ENCODE data around the gene FANCB. TPM values are rescaled to one million over a fixed set of nuclear protein-coding genes. Genes with fewer than 3 reads are reported as not detected.

The FANCB gene
- total and polyA plus RNA-seq, 2 donors (not counting 3 experiments of a cell fraction or from before 2014, with no cell fraction given): 1.3 to 6.6 TPM

GRCh38 chrX:14903891-14904290 lies 31.0 kb upstream of the FANCB start:
- intact Hi-C loops (cut with micrococcal nuclease): no loop called here
- Histone ChIP-seq H2AFZ (ENCODE audit: low read depth, low read length) (no peak overlapping the region), H3K4me2 (ENCODE audit: insufficient read depth, low read length) (no peak overlapping the region), H3K9me3 (replicated peaks; ENCODE audit: control insufficient read depth, insufficient read depth, low read length) (no peaks in the 10 kb centered on the region), H3K4me3 (replicated peaks in 1 of 3; ENCODE audit: insufficient read depth in 1 of 3, low read depth in 1 of 3, low read length in 3 of 3) (no peak overlapping the region), H3K9ac (replicated peaks; ENCODE audit: extremely low read depth, insufficient read depth, low read length) (no peak overlapping the region), H3K79me2 (ENCODE audit: control insufficient read depth, insufficient read depth, low read length) (no peaks in the 10 kb centered on the region), H3K4me1 (ENCODE audit: control insufficient read depth, extremely low read depth, insufficient read depth, low read length) (peaks cover 9% of the 10 kb centered on the region), H3K9me1 (replicated peaks; ENCODE audit: control insufficient read depth, extremely low read depth, insufficient read depth, low read length) (no peaks in the 10 kb centered on the region), H4K20me1 (replicated peaks; ENCODE audit: control insufficient read depth, extremely low read depth, insufficient read depth, low read length) (no peaks in the 10 kb centered on the region), H3K27ac (ENCODE audit: insufficient read depth, low read depth, low read length) (no peak overlapping the region), H3K27me3 (ENCODE audit: control insufficient read depth in 2 of 2, insufficient read depth in 2 of 2, low read length in 2 of 2) (no peaks in the 10 kb centered on the region), H3K36me3 (ENCODE audit: control insufficient read depth in 2 of 2, extremely low read depth in 1 of 2, insufficient read depth in 2 of 2, low read length in 2 of 2) (no peaks in the 10 kb centered on the region)
- BruUV-seq (replicated peaks): no TSS peak
- ChIA-PET CTCF (no interaction called here), POLR2A (no interaction called here)
- no peak for DNase-seq (ENCODE audit: low read depth, low spot score)
- dilution Hi-C loops (cut with MboI; ENCODE audit: extremely low pct_ligation_motif_present, low sequenced_read_pairs): no loop called here
- no peak for FAIRE-seq
- TF ChIP-seq MYC (IDR thresholded peaks at IDR 0.05; ENCODE audit: low read depth, low read length) (no peak), GATA2 (IDR thresholded peaks at IDR 0.05; ENCODE audit: insufficient read depth, insufficient read length, low read depth, low read length) (no peak), JUN (IDR thresholded peaks at IDR 0.05; ENCODE audit: borderline replicate concordance, insufficient read depth, insufficient read length, low read depth) (no peak)

- FAIRE-seq: no peak
Observed at GRCh38 chrX:14902537-14902936, 29.7 kb upstream of the FANCB start.

More at GRCh38 chrX:14902537-14902936, 29.7 kb upstream of the FANCB start:
- Histone ChIP-seq H2AFZ (ENCODE audit: low read depth, low read length) (no peak overlapping the region), H3K27ac (ENCODE audit: insufficient read depth, low read depth, low read length) (no peak overlapping the region), H3K79me2 (ENCODE audit: control insufficient read depth, insufficient read depth, low read length) (no peaks in the 10 kb centered on the region), H3K4me3 (replicated peaks in 1 of 3; ENCODE audit: insufficient read depth in 1 of 3, low read depth in 1 of 3, low read length in 3 of 3) (no peak overlapping the region), H3K9me1 (replicated peaks; ENCODE audit: control insufficient read depth, extremely low read depth, insufficient read depth, low read length) (no peaks in the 10 kb centered on the region), H3K9me3 (replicated peaks; ENCODE audit: control insufficient read depth, insufficient read depth, low read length) (no peaks in the 10 kb centered on the region), H4K20me1 (replicated peaks; ENCODE audit: control insufficient read depth, extremely low read depth, insufficient read depth, low read length) (no peaks in the 10 kb centered on the region), H3K9ac (replicated peaks; ENCODE audit: extremely low read depth, insufficient read depth, low read length) (no peak overlapping the region), H3K27me3 (ENCODE audit: control insufficient read depth in 2 of 2, insufficient read depth in 2 of 2, low read length in 2 of 2) (no peaks in the 10 kb centered on the region), H3K4me2 (ENCODE audit: insufficient read depth, low read length) (no peak overlapping the region), H3K36me3 (ENCODE audit: control insufficient read depth in 2 of 2, extremely low read depth in 1 of 2, insufficient read depth in 2 of 2, low read length in 2 of 2) (no peaks in the 10 kb centered on the region), H3K4me1 (ENCODE audit: control insufficient read depth, extremely low read depth, insufficient read depth, low read length) (peaks cover 9% of the 10 kb centered on the region)
- TF ChIP-seq GATA2 (IDR thresholded peaks at IDR 0.05; ENCODE audit: insufficient read depth, insufficient read length, low read depth, low read length) (no peak), MYC (IDR thresholded peaks at IDR 0.05; ENCODE audit: low read depth, low read length) (no peak), JUN (IDR thresholded peaks at IDR 0.05; ENCODE audit: borderline replicate concordance, insufficient read depth, insufficient read length, low read depth) (no peak), EZH2 (IDR thresholded peaks at IDR 0.05; ENCODE audit: borderline replicate concordance, low read depth, low read length, severe bottlenecking) (no peak)
- ChIA-PET POLR2A (no interaction called here), CTCF (no interaction called here)
- DNase-seq (ENCODE audit: low read depth, low spot score): no peak
- dilution Hi-C loops (cut with MboI; ENCODE audit: extremely low pct_ligation_motif_present, low sequenced_read_pairs) (no loop called here), intact Hi-C loops (cut with micrococcal nuclease) (no loop called here)
- BruUV-seq (replicated peaks): no TSS peak
